Ecto neural progenitor cell (in vitro differentiated cells): ENCODE results near the gene LAPTM5.

Source experiments
- DNase-seq: peaks from one replicate; pipeline ENCODE4 v3.0.0-alpha.2; 2018; ENCODE audit warnings: low spot score

The LAPTM5 gene

DNA sequence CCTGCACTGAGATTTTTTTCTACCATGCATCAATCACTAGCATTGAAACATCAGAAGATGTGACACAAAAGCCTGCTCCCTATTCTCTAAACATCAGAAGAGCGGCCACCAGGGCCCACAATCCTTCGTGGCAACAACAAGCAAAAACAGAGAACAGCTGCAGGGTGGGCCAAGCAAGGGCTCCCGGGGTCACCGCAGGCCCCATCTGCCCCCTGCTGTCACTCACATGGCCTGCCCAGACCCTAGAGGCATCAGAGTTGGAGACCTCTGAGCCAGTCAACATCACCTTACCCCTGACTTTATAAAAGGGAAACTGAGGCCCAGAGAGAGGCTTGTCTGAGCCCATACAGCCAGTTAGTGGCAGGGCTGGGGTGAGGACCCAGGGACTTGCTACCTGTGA, 1.8 kb downstream of the LAPTM5 start:
- no peak for DNase-seq

- DNase-seq = no peak
Measured at GRCh38 chr1:30755334-30755733, 2.2 kb downstream of the LAPTM5 start.

DNA sequence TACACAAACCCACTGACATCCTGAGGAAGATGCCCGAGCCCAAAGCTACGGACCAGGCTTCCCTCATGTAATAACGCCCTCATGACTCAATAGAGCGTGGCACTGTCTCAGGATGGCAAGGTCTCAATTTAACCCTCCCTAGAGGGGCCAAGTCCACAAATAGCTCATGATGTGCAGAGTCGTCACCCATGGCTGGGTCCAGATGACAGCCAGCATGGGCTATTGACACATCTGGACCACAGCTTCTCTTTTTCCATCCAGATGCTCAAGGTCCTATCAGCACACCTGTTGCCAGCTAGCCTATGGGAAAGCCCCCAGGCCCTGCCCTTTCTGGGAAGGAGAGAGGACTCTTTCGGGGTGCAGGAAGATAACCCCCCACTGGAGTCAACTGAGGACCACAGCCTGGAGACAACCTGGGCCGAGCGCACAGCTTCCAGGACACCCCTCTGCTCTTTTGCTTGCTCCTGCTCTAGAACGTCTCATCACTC, 2.8 kb downstream of the LAPTM5 start:
- no peak for DNase-seq

DNA sequence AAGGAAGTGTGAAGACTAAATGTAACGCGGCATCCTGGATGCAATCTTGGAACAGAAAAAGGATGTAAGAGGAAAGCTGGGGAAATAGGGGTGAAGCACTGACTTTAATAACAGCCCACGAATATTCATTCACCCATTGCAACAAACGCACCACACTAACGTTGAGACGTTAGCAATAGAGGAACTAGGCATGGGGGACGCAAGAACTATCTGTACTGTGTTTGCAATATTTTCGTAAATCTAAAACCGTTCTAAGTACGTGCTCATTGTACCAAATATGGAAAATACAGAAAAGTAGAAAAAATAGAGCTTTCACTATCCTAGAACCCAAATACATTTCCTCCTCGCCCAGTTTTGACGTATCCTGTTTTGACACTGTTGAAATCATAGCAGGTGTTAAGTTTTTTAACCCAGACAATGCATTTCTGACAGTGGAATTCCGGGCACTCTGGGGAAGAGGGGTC, 3.9 kb downstream of the LAPTM5 start:
- DNase-seq = no peak

- no peak for DNase-seq
Measured at GRCh38 chr1:30753118-30753517, 4.5 kb downstream of the LAPTM5 start.

GRCh38 chr1:30752651-30752908, 5.0 kb downstream of the LAPTM5 start:
- DNase-seq = no peak

DNA sequence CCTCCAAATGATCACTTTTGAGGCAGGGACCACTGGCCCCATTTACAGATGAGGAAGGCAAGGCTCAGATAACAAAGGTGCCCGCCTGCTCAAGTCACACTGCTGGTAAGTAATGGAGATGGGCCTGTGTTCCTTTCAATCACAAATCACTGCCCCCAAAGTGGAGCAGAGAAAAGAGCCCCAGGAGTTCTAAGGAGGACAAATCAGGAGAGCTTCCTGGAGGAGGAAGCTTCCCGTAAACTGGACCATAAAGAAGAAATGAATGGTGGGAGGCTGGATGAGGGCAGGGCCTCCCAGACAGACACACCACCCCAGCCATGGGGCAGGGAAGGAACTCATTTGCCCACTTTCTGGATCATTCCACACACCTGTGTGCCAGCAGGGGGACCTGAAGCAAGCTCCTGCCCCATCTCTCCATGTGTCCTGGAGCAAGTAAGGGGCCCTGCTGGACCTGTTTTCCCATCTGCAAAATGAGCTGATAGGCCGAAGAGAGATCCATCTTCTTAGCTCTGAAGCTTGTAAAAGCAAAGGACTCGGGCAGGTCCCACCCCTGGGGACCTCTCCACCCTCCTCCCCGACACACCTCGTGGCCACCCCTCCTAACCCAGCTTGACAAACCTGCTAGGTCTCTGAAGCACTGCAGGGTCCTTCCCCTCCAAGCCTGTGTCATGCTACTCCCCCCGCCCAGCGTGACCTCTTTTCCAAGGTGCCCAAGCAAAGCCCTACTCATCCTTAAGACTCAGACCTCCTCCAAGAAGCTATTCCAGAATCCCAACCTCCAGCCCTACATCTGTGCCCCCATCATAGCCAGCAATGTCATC, 5.5 kb downstream of the LAPTM5 start:
- no peak for DNase-seq

- no peak for DNase-seq
Measured at GRCh38 chr1:30750731-30751291, 6.8 kb downstream of the LAPTM5 start.

DNA sequence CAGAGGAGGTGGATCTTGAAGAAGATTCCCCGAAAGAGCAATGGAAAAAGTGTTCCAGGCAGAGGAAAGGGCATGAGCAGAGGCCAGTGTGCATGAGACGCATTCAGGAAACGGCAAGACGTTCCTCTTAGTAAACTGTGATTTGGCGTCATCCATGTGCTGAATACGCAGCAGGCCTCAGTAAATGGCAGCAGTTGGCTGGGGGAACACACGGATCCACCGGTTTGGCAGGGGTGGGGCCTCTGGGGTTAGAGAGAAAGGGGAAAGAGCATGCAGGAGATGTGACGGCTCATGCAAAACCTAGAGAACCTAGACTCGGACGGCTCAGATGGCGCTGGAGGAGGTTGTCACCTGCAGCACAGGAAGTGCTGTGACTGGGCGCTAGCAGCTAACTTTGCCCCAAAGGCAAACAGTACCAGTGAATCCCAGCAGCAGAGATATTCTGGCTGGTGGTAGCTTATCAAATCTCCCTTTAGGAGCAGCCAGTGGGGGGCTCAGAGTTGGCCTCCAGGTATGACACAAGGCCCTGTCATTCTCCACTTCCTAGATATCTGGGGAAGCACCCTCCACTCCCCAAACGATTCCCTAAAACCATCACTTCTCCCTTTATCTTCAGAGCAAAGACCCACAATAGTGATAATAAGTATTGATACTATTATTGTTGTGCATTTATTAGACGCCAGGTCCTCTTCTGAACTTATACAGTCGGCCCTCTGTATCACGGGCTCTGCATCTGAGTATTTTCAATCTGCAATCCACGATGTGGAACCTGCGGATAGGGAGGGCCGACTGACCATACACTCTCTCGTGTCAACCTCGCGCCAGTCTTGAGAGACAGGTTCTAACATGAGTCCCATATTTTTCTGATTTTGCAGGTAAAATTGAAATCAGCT, 7.6 kb downstream of the LAPTM5 start:
- DNase-seq = no peak

DNA sequence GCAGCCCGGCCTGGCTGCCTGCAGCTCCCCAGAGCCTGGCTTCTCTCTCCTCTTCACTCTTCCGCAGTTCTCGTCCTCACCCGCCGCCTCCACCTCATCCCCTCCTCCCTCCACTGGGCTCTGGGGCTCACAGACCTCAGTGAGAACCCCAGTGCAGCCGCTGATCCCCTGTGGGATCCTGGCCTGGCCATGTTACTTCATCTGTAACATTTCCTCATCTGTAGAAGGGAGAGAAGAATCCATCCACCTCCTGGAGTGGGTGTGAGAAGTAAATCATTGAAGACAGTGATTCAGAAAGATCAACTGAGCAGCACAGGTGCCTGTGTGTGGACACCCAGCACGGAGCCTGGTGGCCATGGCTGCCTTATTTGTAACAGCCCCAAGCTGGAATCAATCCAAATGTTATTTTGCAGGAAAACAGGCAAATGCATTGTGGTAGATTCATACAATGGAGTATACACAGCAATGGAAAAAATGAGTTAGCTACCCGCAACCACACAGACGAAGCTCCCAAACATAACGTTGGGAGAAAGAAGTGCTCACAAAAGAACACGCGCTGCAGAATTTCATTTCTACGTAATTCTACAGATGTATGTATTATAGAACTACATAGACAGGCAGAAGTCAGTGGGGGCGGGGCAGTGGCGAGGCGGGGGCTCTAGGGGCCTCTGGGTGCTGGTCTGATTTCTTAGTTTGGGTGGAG, 8.7 kb downstream of the LAPTM5 start:
- no peak for DNase-seq

DNA sequence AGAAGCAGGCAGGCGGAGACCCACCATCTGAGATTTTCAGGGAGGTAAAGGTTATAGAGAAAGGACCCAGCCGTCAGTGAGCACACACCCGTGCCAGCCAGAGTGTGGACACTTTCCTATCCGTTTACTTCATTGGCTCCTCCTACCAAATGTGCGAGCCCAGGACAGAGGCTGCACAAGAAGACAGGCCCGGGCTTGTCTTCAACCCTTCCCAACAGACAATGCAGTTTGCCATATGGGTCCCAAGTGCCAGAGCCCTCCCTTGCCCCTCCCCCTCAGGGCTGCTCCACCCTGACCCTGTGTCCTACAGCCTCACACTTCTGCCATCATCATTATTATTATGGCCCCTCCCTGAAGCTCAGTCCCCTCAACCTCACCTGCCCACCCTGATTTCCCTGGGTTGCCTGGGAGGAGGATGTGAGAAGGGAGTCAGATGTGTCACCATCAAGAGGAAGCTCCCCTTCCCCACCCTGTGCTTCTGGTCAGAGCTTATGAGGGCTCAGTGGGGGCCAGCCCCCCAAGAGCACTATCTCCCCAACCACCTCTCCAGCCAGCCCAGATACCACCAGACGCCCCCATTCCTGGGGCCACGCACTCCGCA, 9.4 kb downstream of the LAPTM5 start:
- DNase-seq = no peak

DNA sequence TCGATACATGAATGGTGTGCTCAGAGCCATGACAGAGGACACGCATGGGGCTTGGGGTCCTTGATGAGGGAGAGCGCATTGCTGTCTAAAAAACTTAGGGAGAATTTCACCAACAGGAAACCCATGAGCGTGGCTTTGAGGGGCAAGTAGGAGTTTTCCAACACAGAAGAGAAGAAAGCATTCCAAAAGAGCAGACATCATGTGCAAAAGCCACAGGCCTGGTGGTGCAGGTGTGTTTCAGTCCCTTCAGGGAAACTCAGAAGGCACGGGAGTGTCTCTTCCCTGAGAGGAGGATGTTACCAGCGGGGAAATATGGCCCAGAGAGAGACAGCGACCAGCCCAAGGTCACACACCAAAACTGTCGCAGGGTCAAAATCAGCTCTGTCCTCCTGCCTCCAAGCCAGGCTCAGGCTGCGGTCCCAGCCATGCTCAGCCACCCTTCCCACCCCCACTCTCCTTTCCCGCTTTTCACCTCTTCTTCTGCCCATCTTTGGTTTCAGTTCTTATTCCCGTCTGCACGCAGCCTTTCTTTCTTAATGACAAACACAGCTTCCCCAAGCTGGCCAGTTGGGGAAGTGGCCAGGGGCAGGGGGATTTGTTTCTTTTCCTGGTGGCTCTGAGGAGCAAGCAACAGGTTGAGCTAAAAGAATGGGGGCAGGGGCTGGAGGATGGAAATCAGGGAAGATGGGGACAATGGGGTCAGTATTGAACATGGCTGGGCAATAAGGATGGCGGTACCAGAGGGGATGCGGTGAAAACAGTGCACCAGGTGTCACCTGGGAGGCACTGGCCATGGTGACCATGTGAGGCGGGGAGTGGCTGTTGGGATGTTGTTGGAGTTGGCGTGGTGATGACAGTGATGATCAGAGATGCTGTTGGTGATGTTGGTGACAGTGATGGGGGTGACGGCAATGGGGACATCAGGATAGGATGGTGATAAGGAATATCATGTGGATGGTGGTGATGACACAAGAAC, 10.3 kb downstream of the LAPTM5 start:
- DNase-seq = no peak

DNA sequence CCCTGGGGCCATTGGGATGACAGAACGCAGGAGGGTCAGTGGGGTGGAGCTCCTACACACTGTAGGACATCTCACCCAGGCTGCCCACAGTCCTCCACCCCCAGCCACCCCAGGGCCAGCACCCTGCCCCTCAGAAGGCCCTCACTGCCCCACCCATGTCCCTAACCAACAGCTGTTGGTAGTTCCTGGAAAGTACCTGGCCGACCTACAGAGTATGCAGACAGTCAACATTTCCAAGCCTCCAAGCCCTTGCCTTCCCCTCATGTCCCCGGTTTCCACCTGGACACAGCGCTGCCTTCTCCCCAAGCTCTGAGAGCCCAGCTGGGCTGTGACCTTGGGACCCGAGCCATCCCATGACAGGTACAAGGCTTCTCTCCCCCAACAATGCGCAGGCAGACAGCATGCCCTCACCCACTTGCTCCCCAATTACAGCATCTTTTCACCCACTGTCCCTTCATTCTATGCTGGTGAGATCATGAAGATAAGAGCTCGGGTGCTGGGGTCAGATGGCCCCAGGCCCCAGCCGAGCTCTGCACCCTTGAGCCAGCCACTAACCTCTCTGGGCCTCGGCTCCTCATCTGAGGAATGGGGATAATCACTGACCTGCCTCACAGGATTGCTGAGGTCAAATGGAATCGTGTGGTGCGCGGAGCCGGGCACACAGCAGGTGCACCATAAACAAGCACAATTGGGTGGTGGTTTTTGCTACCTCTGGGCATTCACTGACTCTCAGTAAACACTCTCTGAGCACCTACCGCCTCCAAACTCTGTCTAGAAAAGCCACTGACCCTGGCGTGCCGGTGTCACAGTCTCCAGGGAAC, 11.2 kb downstream of the LAPTM5 start:
- DNase-seq = no peak

DNA sequence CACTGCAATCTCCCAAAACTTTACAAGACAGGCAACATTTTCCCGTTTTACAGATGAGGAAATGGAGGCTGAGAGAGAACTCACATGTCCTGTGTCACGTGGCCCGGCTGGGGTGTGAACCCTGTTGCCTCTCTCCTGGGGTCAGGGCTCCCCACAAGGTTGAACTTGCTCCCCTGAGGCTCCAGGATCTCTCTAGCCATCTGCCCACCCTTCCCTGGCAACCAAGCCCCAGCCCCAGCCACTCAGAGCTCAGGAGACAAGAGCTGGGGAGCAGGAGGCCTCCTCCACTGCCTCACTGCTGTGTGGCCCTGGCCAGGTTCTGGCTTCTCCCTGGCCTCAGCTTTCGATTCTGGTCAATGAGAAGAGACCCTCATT, 11.8 kb downstream of the LAPTM5 start:
- DNase-seq = no peak

DNA sequence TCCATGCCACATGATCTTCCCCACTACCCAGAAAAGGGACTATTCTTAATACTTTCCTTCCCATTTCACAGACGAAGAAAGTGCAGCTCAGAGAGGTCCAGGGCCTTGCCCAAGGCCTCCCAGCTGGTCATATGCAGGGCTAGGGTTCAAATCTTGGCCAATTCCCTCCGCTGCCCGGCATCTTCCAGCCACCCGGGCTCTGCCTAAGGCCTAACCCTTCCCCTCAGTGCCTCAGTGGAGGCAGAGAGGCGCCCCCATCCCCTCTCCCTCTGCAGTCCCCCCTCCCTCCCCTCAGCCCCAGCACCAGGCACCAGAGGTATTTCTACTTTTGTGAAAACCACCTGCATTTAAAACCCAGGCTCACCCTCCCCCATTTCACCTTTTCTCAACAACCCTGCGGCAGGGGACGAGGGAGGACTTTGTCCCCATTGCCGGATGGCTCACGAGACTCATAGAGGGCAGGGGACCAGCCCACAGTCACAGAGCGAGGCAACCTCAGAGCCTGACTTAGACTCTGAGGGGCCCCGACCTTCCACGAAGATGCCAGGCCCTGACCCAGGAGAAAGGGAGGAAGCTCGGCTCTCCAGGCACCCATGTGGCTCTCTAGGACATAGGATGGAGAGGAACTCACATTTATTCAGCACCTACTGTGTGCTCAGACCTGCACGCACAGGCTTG, 12.3 kb downstream of the LAPTM5 start:
- no peak for DNase-seq

DNA sequence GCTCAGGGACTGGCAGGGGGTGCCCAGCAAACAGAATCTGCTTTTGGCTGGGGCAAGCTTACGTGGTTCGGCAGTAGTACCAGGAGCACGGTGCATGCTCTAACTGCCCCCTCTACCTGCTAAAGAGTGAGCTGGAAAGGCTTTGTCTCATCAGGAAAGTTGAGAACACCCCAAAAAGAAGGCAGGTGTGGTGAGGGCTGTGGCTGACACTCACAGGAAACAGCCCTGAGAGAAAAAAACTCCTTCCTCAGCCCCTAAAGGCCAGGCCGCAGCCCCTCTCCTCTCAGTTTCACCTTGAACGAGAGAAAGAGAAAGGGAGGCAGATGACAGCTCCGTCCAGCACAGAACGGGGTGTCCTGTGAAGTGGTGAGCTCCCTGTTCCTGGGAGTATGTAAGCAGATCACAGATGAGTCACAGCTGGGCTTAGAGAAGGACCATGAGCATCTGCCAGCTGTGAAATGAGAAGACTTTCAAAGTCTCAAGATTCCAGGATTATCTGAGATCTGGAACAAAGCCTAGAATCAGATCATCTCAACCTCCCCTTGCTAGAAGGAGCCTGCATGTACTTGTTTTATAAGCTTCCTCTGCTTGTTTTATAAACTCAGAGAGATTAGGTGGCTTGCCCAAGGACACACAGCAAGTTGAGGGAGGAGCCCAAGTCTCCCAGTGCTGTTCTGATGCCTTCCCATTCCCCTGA, 13.4 kb downstream of the LAPTM5 start:
- DNase-seq = no peak

DNA sequence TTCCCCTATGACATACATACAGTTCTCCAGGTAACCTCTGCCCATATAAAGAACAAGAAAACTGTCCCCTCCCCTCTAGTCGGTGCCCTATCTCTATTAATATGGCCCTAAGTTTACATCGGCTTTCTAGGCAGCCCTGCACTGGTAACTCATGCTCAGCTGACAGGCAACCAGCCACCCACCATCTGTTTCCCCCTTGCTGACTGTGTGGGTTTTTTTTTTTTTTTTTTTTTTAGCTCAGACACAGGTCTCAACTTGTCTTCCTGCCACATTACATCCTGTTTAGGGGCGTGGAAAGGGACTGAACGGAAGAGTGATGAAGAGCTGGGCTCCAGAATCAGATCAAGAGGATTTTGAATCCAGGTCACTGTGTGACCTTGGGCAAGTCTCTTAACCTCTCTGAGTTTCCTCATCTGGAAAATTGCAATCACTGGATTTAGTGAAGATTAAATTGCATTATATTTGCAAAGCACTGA, 14.0 kb downstream of the LAPTM5 start:
- DNase-seq = no peak

DNA sequence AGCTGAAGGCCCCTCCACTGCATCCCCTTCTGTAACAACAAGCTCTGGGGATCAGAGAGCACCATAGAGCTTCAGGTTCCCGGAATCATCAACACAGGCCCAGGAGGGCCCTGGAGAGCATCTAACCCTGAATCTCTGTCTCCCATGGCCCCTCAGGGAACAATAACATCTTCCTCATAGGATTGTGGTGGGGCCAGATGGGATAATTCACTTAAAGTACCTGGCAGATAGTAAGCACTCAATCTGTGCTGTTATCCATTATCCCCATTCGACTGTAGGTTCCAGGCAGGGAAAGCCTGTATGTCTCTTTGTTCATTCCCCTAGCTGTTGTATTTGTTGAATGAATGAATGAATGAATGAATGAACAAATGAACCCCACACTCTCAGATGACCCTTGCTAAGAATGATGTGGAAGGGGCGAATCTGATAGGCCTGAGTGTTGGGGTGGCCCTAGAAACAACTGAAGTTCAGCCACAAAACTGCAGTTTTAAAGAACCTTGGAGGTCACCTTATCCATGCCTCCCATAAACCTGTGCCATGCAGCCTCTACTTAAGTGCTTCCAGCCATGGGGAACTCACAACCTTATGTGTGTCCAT, 14.5 kb downstream of the LAPTM5 start:
- DNase-seq = no peak
